Neutrophil (primary cell): ENCODE measurements around the gene ELP6.

ENCODE experiments used
- H3K27ac ChIP-seq: fragments of 200-600 bp; sonication (generic); 2 replicates; pipeline ENCODE4 v1.5.1; 2016; ENCODE audit warnings: mild to moderate bottlenecking, moderate library complexity
- H3K27me3 ChIP-seq: fragments of 200-600 bp; sonication (generic); 2 replicates; pipeline ENCODE4 v1.6.0; 2016; ENCODE audit warnings: mild to moderate bottlenecking
- H3K36me3 ChIP-seq: fragments of 200-600 bp; sonication (generic); 2 replicates; pipeline ENCODE4 v1.5.1; 2017
- H3K4me1 ChIP-seq, 2 experiments: fragments of 200-600 bp in 1 of 2; sonication (generic) in 1 of 2; 1 replicate in 1 of 2; 2 replicates in 1 of 2; pipeline versions ENCODE4 v1.5.1 to v1.6.1; 2013 to 2016; ENCODE audit warnings: low read depth in 1 of 2, low read length in 1 of 2, mild to moderate bottlenecking in 1 of 2, moderate library complexity in 1 of 2; ENCODE audit not compliant: control insufficient read depth in 1 of 2, insufficient read depth in 1 of 2
- H3K4me3 ChIP-seq, 2 experiments: fragments of 200-600 bp in 1 of 2; sonication (generic) in 1 of 2; 1 replicate in 1 of 2; 2 replicates in 1 of 2; pipeline ENCODE4 v1.5.1; 2013 to 2016; ENCODE audit warnings: low read depth in 1 of 2, low read length in 1 of 2, mild to moderate bottlenecking in 1 of 2, moderate library complexity in 1 of 2
- H3K9me3 ChIP-seq: fragments of 200-600 bp; sonication (generic); 2 replicates; pipeline ENCODE4 v1.5.1; 2016
- CTCF ChIP-seq: fragments of 200-600 bp; sonication (generic); IDR thresholded peaks from 2 replicates; pipeline ENCODE4 v1.5.1; 2016; ENCODE audit warnings: antibody characterized with exemption

Gene ELP6

GRCh38 chr3:47478022-47478421, 35.5 kb downstream of the ELP6 start:
- Histone ChIP-seq H3K9me3 (no peaks in the 10 kb centered on the region), H3K4me3 (no peak overlapping the region), H3K27me3 (no peaks in the 10 kb centered on the region), H3K36me3 (no peaks in the 10 kb centered on the region), H3K4me1 (peaks cover 17 to 21% of the 10 kb centered on the region in 2 experiments), H3K27ac (no peak overlapping the region)
- TF ChIP-seq CTCF: no peak

GRCh38 chr3:47476644-47477199, 36.8 kb downstream of the ELP6 start:
- no peak for TF ChIP-seq CTCF
- Histone ChIP-seq H3K27ac (no peak overlapping the region), H3K4me3 (no peak overlapping the region), H3K9me3 (no peaks in the 10 kb centered on the region), H3K4me1 (peaks cover 17 to 21% of the 10 kb centered on the region in 2 experiments), H3K36me3 (no peaks in the 10 kb centered on the region), H3K27me3 (no peaks in the 10 kb centered on the region)

- Histone ChIP-seq H3K4me1 (peaks cover 17 to 21% of the 10 kb centered on the region in 2 experiments), H3K27me3 (no peaks in the 10 kb centered on the region), H3K9me3 (no peaks in the 10 kb centered on the region), H3K27ac (peak overlapping the region; percentile 89), H3K36me3 (no peaks in the 10 kb centered on the region), H3K4me3 (peak overlapping the region; percentile 91 to 97)
- no peak for TF ChIP-seq CTCF
These were observed 37.2 kb downstream of the ELP6 start for GRCh38 chr3:47476330-47476626.

GRCh38 chr3:47475570-47476329, 37.8 kb downstream of the ELP6 start, which contains the start of gene SCAP:
SCAP (minus strand) TSS chr3:47475941; CDS start chr3:47442993, 32,948 bp downstream.
- H3K27me3 ChIP-seq: no peaks in the 10 kb centered on the region
- H3K4me3 ChIP-seq: peak within 1 kb of the TSS; percentile 91 to 97
- H3K27ac ChIP-seq: peak within 1 kb of the TSS; percentile 89
- H3K9me3 ChIP-seq: no peaks in the 10 kb centered on the region
- TF ChIP-seq CTCF: peak; percentile 99
- peaks cover 17 to 21% of the 10 kb centered on the region in 2 experiments for H3K4me1 ChIP-seq
- H3K36me3 ChIP-seq: no peaks in the 10 kb centered on the region

- Histone ChIP-seq H3K9me3 (no peaks in the 10 kb centered on the region), H3K36me3 (no peaks in the 10 kb centered on the region), H3K27ac (peak overlapping the region; percentile 89), H3K4me3 (peak overlapping the region; percentile 91 to 97), H3K27me3 (no peaks in the 10 kb centered on the region), H3K4me1 (peaks cover 17 to 21% of the 10 kb centered on the region in 2 experiments)
- TF ChIP-seq CTCF: no peak
These were observed 38.4 kb downstream of the ELP6 start for GRCh38 chr3:47475029-47475569.
